Esophagus (tissue), 2 donors: Measurements from ENCODE around the gene IQCE. TPM values are rescaled to one million over a fixed set of nuclear protein-coding genes. Genes with fewer than 3 reads are reported as not detected.

ENCODE experiments used
- H3K27ac ChIP-seq, 2 donors: one replicate each; pipeline ENCODE4 v1.5.1; 2013; ENCODE audit warnings: low read depth in 2 of 2, mild to moderate bottlenecking in 2 of 2, inconsistent platforms in 1 of 2, low read length in 1 of 2, moderate library complexity in 1 of 2
- H3K27me3 ChIP-seq, 2 donors: one replicate each; pipeline ENCODE4 v1.6.1; 2013; ENCODE audit warnings: low read length in 2 of 2, control low read depth in 1 of 2, mild to moderate bottlenecking in 1 of 2; ENCODE audit not compliant: insufficient read depth in 2 of 2, control insufficient read depth in 1 of 2
- H3K36me3 ChIP-seq, 2 donors: one replicate each; pipeline ENCODE4 v1.6.1; 2013; ENCODE audit warnings: low read length in 1 of 2; ENCODE audit not compliant: control insufficient read depth in 2 of 2, insufficient read depth in 2 of 2
- H3K4me1 ChIP-seq, 2 donors: one replicate each; pipeline ENCODE4 v1.6.1; 2013; ENCODE audit warnings: low read length in 1 of 2; ENCODE audit not compliant: control insufficient read depth in 2 of 2, insufficient read depth in 2 of 2
- H3K4me3 ChIP-seq, 2 donors: one replicate each; pipeline ENCODE4 v1.5.1; 2013; ENCODE audit warnings: low read length in 2 of 2, mild to moderate bottlenecking in 2 of 2, low read depth in 1 of 2, moderate library complexity in 1 of 2
- H3K9me3 ChIP-seq, 2 donors: one replicate each; pipeline ENCODE4 v1.6.1; 2013; ENCODE audit warnings: mild to moderate bottlenecking in 2 of 2, low read depth in 1 of 2, low read length in 1 of 2, moderate library complexity in 1 of 2; ENCODE audit not compliant: control insufficient read depth in 2 of 2, insufficient read depth in 1 of 2
- WGBS, 2 donors: extraction: QIAGEN DNeasy Blood & Tissue Kit; methylation state at CpG; one replicate each; pipeline ENCODE4 v1.1.7; 2013; 5-methylcytosine and 5-hydroxymethylcytosine counted together
- polyA plus RNA-seq, 2 donors: library from polyadenylated mRNA; stranded (reverse); fragments of 200-250 nt; gene quantifications; one replicate each; pipeline ENCODE4 v1.2.3, GENCODE V29; 2013
- donor health status: healthy with polysubstance abuse.
- donor health status: Bipolar disorder and iron deficiency.

Gene IQCE
- polyA plus RNA-seq, 2 donors, result 2.4 to 3.4 TPM

DNA sequence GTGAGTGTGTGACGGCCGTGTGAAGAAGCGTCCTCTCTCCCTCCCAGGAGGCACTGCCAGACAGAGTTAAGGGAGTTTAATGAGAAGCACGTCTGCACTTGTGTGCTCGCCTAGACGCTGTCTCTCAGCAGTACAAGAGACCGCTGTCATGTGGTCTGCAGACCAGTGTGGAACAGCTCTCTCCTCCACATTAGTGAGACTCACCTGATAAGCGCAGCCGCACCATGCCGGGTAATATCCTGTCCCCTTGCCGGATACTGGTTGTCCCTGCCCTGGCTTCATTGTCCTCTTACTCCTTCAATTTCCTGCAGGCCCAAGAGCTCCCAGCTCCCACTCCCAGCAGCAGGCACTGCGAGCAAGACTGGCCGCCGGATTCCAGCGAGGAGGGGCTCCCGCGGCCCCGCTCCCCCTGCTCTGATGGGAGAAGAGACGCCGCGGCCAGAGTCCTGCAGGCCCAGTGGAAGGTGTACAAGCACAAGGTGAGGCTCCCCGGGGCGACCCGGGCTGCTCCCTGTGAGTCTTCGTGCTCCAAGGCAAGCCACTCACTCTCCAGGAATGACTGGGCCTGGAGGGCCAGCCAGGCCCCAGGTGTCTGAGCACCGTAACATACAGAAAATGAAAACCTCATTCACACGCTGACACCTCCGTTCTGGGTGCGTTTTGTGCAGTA, 39.5 kb downstream of the IQCE start:
- no peaks in the 10 kb centered on the region for H3K4me1 ChIP-seq
- no peak overlapping the region for H3K4me3 ChIP-seq
- H3K9me3 ChIP-seq, result no peaks in the 10 kb centered on the region
- H3K27ac ChIP-seq, result no peak overlapping the region
- 90 to 93% methylated on average over 29 of the region's 29 CpGs for WGBS, 2 donors
- no peaks in the 10 kb centered on the region for H3K27me3 ChIP-seq
- peaks cover 4 to 28% of the 10 kb centered on the region in 2 donors for H3K36me3 ChIP-seq

DNA sequence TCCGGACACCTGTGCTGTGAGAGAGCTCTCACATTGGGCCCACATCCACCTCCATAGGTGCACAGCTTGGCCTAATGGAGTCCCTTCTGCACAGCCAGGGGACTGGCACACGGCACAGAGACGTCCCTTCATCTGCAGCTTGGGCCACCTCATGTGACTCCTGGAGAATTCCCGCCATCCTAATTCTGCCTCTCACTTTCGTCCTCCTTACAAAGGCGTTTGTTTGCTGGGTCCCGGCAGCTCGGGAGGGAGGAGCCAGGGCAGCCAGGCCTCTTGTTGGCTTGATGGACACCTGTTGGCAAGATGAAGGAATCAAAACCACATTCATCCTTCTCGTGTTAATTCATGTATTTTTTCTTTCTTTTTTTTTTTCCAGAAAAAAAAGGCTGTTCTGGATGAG, 42.3 kb downstream of the IQCE start:
- Histone ChIP-seq H3K27me3 (no peaks in the 10 kb centered on the region), H3K4me1 (no peaks in the 10 kb centered on the region), H3K36me3 (peaks cover 0 to 19% of the 10 kb centered on the region in 2 donors), H3K4me3 (no peak overlapping the region), H3K27ac (no peak overlapping the region), H3K9me3 (no peaks in the 10 kb centered on the region)
- WGBS, 2 donors, result 72 to 79% methylated on average over 9 of the region's 9 CpGs

- Histone ChIP-seq H3K4me1 (no peaks in the 10 kb centered on the region), H3K4me3 (no peak overlapping the region), H3K27ac (no peak overlapping the region), H3K36me3 (peaks cover 0 to 19% of the 10 kb centered on the region in 2 donors), H3K27me3 (no peaks in the 10 kb centered on the region), H3K9me3 (no peaks in the 10 kb centered on the region)
- 93% methylated on average over 11 of the region's 11 CpGs for WGBS, 2 donors
These were observed 43.1 kb downstream of the IQCE start for GRCh38 chr7:2601907-2602306.

- H3K36me3 ChIP-seq, result peaks cover 0 to 15% of the 10 kb centered on the region in 2 donors
- no peaks in the 10 kb centered on the region for H3K9me3 ChIP-seq
- H3K4me3 ChIP-seq, result no peak overlapping the region
- no peak overlapping the region for H3K27ac ChIP-seq
- H3K4me1 ChIP-seq, result no peaks in the 10 kb centered on the region
- WGBS, 2 donors, result 80 to 84% methylated on average over 19 of the region's 19 CpGs
- H3K27me3 ChIP-seq, result no peaks in the 10 kb centered on the region
These were observed 43.7 kb downstream of the IQCE start for GRCh38 chr7:2602406-2603043.

DNA sequence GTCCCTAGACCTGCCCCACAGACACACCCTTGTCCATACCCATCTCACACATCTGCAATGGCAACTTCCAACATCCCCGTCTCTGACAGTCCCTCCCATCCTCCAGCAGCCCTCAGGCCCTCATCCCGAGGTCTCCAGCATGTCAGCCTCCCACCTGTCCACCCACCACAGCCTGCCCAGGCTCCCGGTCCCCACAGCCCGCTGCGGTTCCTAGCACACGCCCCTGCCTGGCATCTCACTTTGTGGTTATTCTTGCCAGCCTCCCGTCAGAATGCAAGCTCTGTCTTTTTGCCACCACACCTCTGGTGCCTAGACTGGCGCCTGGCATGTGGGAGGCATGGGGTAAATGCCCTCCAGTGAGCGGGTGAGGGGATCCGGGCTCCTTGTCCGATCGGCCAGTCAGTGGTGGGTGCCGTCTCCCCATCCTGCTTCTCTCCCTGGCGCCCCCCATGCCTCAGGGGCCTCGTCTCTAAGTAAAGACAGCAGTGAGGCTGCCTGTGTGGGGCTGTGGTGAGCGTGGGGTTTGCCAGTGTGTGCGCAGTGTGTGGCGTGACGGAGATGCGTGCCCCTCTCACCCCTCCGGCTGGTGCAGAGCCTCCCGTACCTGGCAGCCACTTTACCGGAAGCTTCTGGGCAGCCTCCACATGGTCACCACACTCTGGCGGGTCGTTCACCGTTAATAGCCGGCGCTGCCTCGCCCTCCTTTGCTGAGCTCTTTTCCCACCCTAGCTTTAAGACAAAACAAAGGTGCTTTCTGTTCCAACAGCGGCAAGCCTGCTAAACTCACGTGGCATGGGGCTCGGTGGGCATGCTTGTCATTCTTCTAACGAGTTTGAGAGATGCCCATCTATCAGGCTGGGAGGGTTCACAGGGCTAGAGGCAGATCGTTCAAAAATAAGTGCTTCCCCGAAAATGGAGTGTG, 44.5 kb downstream of the IQCE start:
- 90 to 91% methylated on average over 35 of the region's 35 CpGs for WGBS, 2 donors

GRCh38 chr7:2604608-2605174, 45.9 kb downstream of the IQCE start:
- no peaks in the 10 kb centered on the region for H3K27me3 ChIP-seq
- no peaks in the 10 kb centered on the region for H3K9me3 ChIP-seq
- H3K4me1 ChIP-seq, result no peaks in the 10 kb centered on the region
- peaks cover 0 to 9% of the 10 kb centered on the region in 2 donors for H3K36me3 ChIP-seq
- WGBS, 2 donors, result 91 to 94% methylated on average over 29 of the region's 29 CpGs
- H3K27ac ChIP-seq, result no peak overlapping the region
- H3K4me3 ChIP-seq, result no peak overlapping the region

More for the DNA sequence above, 44.5 kb downstream of the IQCE start:
- no peaks in the 10 kb centered on the region for H3K4me1 ChIP-seq
- peaks cover 0 to 15% of the 10 kb centered on the region in 2 donors for H3K36me3 ChIP-seq
- H3K4me3 ChIP-seq, result no peak overlapping the region
- no peak overlapping the region for H3K27ac ChIP-seq
- H3K27me3 ChIP-seq, result no peaks in the 10 kb centered on the region
- H3K9me3 ChIP-seq, result no peaks in the 10 kb centered on the region

- H3K36me3 ChIP-seq, result peaks cover 0 to 5% of the 10 kb centered on the region in 2 donors
- no peaks in the 10 kb centered on the region for H3K27me3 ChIP-seq
- no peaks in the 10 kb centered on the region for H3K9me3 ChIP-seq
- WGBS, 2 donors, result 91 to 92% methylated on average over 38 of the region's 38 CpGs
- H3K27ac ChIP-seq, result no peak overlapping the region
- no peaks in the 10 kb centered on the region for H3K4me1 ChIP-seq
- no peak overlapping the region for H3K4me3 ChIP-seq
These were observed 47.1 kb downstream of the IQCE start for GRCh38 chr7:2605608-2606538.

- WGBS, 2 donors, result 87 to 88% methylated on average over 16 of the region's 16 CpGs
- Histone ChIP-seq H3K4me3 (no peak overlapping the region), H3K4me1 (no peaks in the 10 kb centered on the region), H3K36me3 (peaks cover 0 to 3% of the 10 kb centered on the region in 2 donors), H3K27ac (no peak overlapping the region), H3K27me3 (no peaks in the 10 kb centered on the region), H3K9me3 (no peaks in the 10 kb centered on the region)
These were observed 47.8 kb downstream of the IQCE start for GRCh38 chr7:2606539-2606936.
